ENCODE data around the gene EXO1.

- TF ChIP-seq CTCF (IDR thresholded peaks at IDR 0.05) = no peak
- TF ChIP-seq POLR2A (IDR thresholded peaks at IDR 0.05) = no peak
- no peak for TF ChIP-seq POLR2AphosphoS5 (IDR thresholded peaks at IDR 0.05)
Measured at GRCh38 chr1:241822846-241823245, 25.2 kb upstream of the EXO1 start.
